GM12878 (cell line): ENCODE results near the gene GRAMD1A. TPM values are rescaled to one million over a fixed set of nuclear protein-coding genes. Genes with fewer than 3 reads are reported as not detected.

Experiments used
- ATAC-seq: fragments of 200-7000 bp; cut with Tn5 transposase; 3 replicates; pipeline ENCODE4 v1.9.1; 2020; ENCODE audit warnings: mild to moderate bottlenecking, moderate library complexity
- BruUV-seq: library from RNA; stranded (reverse); fragments of 400-500 nt; replicated peaks from 2 replicates; lab custom pipeline; 2021; lab: Mats Ljungman, UMichigan
- CTCF ChIA-PET: fragments of 300-600 bp; sonication (Branson Sonifier 250); formaldehyde crosslinking; extraction: SDS; loops from one replicate; lab custom pipeline; 2021; ENCODE audit warnings: inconsistent platforms; lab: Yijun Ruan, JAX
- POLR2A ChIA-PET: fragments of 350-600 bp; formaldehyde crosslinking; extraction: SDS; loops from one replicate; lab custom pipeline; 2021; ENCODE audit warnings: inconsistent platforms; lab: Charles Lee
- RAD21 ChIA-PET: fragments of 300-600 bp; sonication (Branson Sonifier 250); formaldehyde crosslinking; loops from one replicate; lab custom pipeline; 2023; ENCODE audit warnings: antibody characterized with exemption; ENCODE audit not compliant: unreplicated experiment; lab: Charles Lee
- SMC1A ChIA-PET: fragments of 300-600 bp; sonication (Branson Sonifier 250); formaldehyde crosslinking; loops from one replicate; lab custom pipeline; 2023; ENCODE audit not compliant: unreplicated experiment, uncharacterized antibody; lab: Charles Lee
- DNase-seq: peaks from one replicate; pipeline ENCODE4 v3.0.0-alpha.2; 2011; ENCODE audit warnings: low read depth, low spot score
- FAIRE-seq: peaks from 3 replicates; lab custom pipeline; 2011; peaks lifted over from hg19 to GRCh38; lab: Jason Lieb, UNC
- H2AFZ ChIP-seq: 2 replicates; pipeline ENCODE4 v1.6.0; 2011; ENCODE audit warnings: low read depth, low read length, control low read depth; ENCODE audit not compliant: control insufficient read depth
- H3K27ac ChIP-seq: 2 replicates; pipeline ENCODE4 v1.5.1; 2011; ENCODE audit warnings: control low read depth; ENCODE audit not compliant: control insufficient read depth, insufficient read depth
- H3K27me3 ChIP-seq, 2 experiments: replicated peaks in 1 of 2; 2 replicates each; pipeline versions ENCODE4 v1.6.0 to v1.6.1; 2011; ENCODE audit warnings: low read length in 1 of 2; ENCODE audit not compliant: control insufficient read depth in 2 of 2, insufficient read depth in 2 of 2
- H3K36me3 ChIP-seq, 2 experiments: 2 replicates each; pipeline ENCODE4 v1.5.1; 2011; ENCODE audit warnings: low read length in 1 of 2; ENCODE audit not compliant: control insufficient read depth in 2 of 2, insufficient read depth in 2 of 2
- H3K4me1 ChIP-seq: 2 replicates; pipeline ENCODE4 v1.6.1; 2011; ENCODE audit warnings: mild to moderate bottlenecking, low read length, moderate library complexity, mixed read lengths; ENCODE audit not compliant: control insufficient read depth, insufficient read depth
- H3K4me2 ChIP-seq: 2 replicates; pipeline ENCODE4 v1.6.0; 2011; ENCODE audit warnings: control low read depth; ENCODE audit not compliant: control insufficient read depth, insufficient read depth
- H3K4me3 ChIP-seq: fragments of 200-600 bp; sonication (generic); 2 replicates; pipeline ENCODE4 v1.5.1; 2016
- H3K79me2 ChIP-seq: 2 replicates; pipeline ENCODE4 v1.6.0; 2011; ENCODE audit warnings: low read length; ENCODE audit not compliant: control insufficient read depth, insufficient read depth
- H3K9ac ChIP-seq: 2 replicates; pipeline ENCODE4 v1.8.0; 2011; ENCODE audit warnings: low read length, control low read depth, mixed read lengths; ENCODE audit not compliant: control insufficient read depth, insufficient read depth
- H3K9me3 ChIP-seq: replicated peaks from 3 replicates; pipeline ENCODE4 v1.5.1; 2011; ENCODE audit warnings: mild to moderate bottlenecking, low read length; ENCODE audit not compliant: control insufficient read depth, insufficient read depth
- H4K20me1 ChIP-seq: 2 replicates; pipeline ENCODE4 v1.6.0; 2011; ENCODE audit not compliant: control insufficient read depth, insufficient read depth
- BRCA1 ChIP-seq: IDR thresholded peaks from 2 replicates; pipeline ENCODE4 v1.6.1; 2011; ENCODE audit warnings: low read depth, low read length, improper control_type of control experiment
- CREB1 ChIP-seq: IDR thresholded peaks from 2 replicates; pipeline ENCODE4 v1.6.1; 2012; ENCODE audit warnings: low read depth, mild to moderate bottlenecking, inconsistent platforms
- FOS ChIP-seq: IDR thresholded peaks from 3 replicates; pipeline ENCODE4 v1.6.1; 2011; ENCODE audit warnings: borderline replicate concordance; ENCODE audit not compliant: insufficient read length; ENCODE audit errors: extremely low read depth
- FOXM1 ChIP-seq: IDR thresholded peaks from 2 replicates; pipeline ENCODE4 v1.6.1; 2012; ENCODE audit warnings: low read depth, mild to moderate bottlenecking, inconsistent platforms, low read length, moderate library complexity
- HDGF ChIP-seq: fragments of 450-650 bp; IDR thresholded peaks from 2 replicates; pipeline ENCODE4 v1.6.1; 2016; ENCODE audit warnings: antibody characterized with exemption
- IKZF2 ChIP-seq, 2 experiments: fragments of 450-650 bp; IDR thresholded peaks; 2 replicates each; pipeline ENCODE4 v1.6.1; 2017; ENCODE audit warnings: mild to moderate bottlenecking in 2 of 2, moderate library complexity in 2 of 2
- LARP7 ChIP-seq: fragments of 450-650 bp; IDR thresholded peaks from 2 replicates; pipeline ENCODE4 v1.6.1; 2017; ENCODE audit warnings: mild to moderate bottlenecking
- MTA2 ChIP-seq: fragments of 450-650 bp; IDR thresholded peaks from 2 replicates; pipeline ENCODE4 v1.6.1; 2016; ENCODE audit warnings: low read depth, mild to moderate bottlenecking, moderate library complexity
- NFIC ChIP-seq: IDR thresholded peaks from 2 replicates; pipeline ENCODE4 v1.6.1; 2012; ENCODE audit warnings: low read depth, mild to moderate bottlenecking, inconsistent platforms, low read length, moderate library complexity
- PAX5 ChIP-seq: IDR thresholded peaks from 2 replicates; pipeline ENCODE4 v1.6.1; 2011; ENCODE audit warnings: low read depth, low read length, borderline replicate concordance
- POLR2AphosphoS2 ChIP-seq: IDR thresholded peaks from 2 replicates; pipeline ENCODE4 v1.6.1; 2011; ENCODE audit warnings: low read depth, mild to moderate bottlenecking, low read length, improper control_type of control experiment, moderate library complexity
- RAD51 ChIP-seq: fragments of 450-650 bp; IDR thresholded peaks from 2 replicates; pipeline ENCODE4 v1.6.1; 2016; ENCODE audit warnings: moderate library complexity, mild to moderate bottlenecking, inconsistent platforms
- SPI1 ChIP-seq: IDR thresholded peaks from 2 replicates; pipeline ENCODE4 v1.6.1; 2011; ENCODE audit warnings: low read depth, mild to moderate bottlenecking, low read length, moderate library complexity, borderline replicate concordance; ENCODE audit not compliant: insufficient read depth
- ZNF274 ChIP-seq: IDR thresholded peaks from one replicate; pipeline ENCODE4 v1.8.0; 2011; ENCODE audit not compliant: insufficient read length, insufficient read depth
- ZNF622 ChIP-seq: fragments of 450-650 bp; IDR thresholded peaks from 2 replicates; pipeline ENCODE4 v1.6.1; 2017; ENCODE audit warnings: mild to moderate bottlenecking, inconsistent platforms
- WGBS: methylation state at CpG from one replicate; pipeline ENCODE4 v1.1.6; 2016; ENCODE audit warnings: low lambda C conversion rate; ENCODE audit not compliant: insufficient replicate concordance, insufficient coverage; ENCODE audit errors: missing lambda C conversion rate; 5-methylcytosine and 5-hydroxymethylcytosine counted together
- in situ Hi-C: fragments of 300-500 bp; cut with MboI; formaldehyde crosslinking; loops from 9 replicates; pipeline ENCODE4 v1.14.3; 2018; ENCODE audit warnings: mixed read lengths
- intact Hi-C: fragments of 100-400 bp; cut with micrococcal nuclease; formaldehyde crosslinking; loops from one replicate; pipeline ENCODE4 v1.14.2; 2022; ENCODE audit not compliant: unreplicated experiment
- polyA plus RNA-seq, 11 experiments: library from polyadenylated mRNA; depleted of rRNA in 4 of 11; unstranded in 6 of 11; stranded (reverse) in 5 of 11; fragments of >200 nt; fragmentation: Nextera tagmentation in 4 of 11; fragmentation: Illumina TruSeq in 1 of 11; extraction: Ambion mirVana in 4 of 11; extraction: Trizol in 1 of 11; gene quantifications; 1 replicate in 1 of 11; 2 replicates in 10 of 11; pipeline versions ENCODE4 v1.2.1 to v1.2.3, GENCODE V29; 2011 to 2016; ENCODE audit warnings: inconsistent platforms in 2 of 11, missing spikeins in 2 of 11, low read depth in 1 of 11
- total RNA-seq, 4 experiments: library from RNA; depleted of rRNA in 3 of 4; stranded (reverse); fragments of >200 nt in 3 of 4; fragmentation: Illumina TruSeq in 1 of 4; extraction: Trizol in 1 of 4; gene quantifications; 2 replicates each; pipeline versions ENCODE4 v1.2.1 to v1.2.3, GENCODE V29; 2013 to 2021
- TF ChIP-seq, protein P1 (sequence below): IDR thresholded peaks from 2 replicates; pipeline ENCODE4 v1.6.1; 2011; ENCODE audit warnings: mild to moderate bottlenecking, low read depth, low read length, moderate library complexity; ENCODE audit not compliant: insufficient replicate concordance
- TF ChIP-seq, protein P2 (sequence below): fragments of 450-650 bp; IDR thresholded peaks from 2 replicates; pipeline ENCODE4 v1.6.1; 2017; ENCODE audit warnings: mild to moderate bottlenecking, moderate library complexity
- TF ChIP-seq, protein P3 (sequence below): fragments of 150-350 bp; IDR thresholded peaks from 2 replicates; pipeline ENCODE4 v1.6.1; 2016; ENCODE audit warnings: low read depth, low read length

GRAMD1A gene
- total and polyA plus RNA-seq, 10 of the 15 experiments (the other 5 are each of a cell fraction or from before 2014, with no cell fraction given): 0.79 to 73.6 (median 35.3) TPM

DNA sequence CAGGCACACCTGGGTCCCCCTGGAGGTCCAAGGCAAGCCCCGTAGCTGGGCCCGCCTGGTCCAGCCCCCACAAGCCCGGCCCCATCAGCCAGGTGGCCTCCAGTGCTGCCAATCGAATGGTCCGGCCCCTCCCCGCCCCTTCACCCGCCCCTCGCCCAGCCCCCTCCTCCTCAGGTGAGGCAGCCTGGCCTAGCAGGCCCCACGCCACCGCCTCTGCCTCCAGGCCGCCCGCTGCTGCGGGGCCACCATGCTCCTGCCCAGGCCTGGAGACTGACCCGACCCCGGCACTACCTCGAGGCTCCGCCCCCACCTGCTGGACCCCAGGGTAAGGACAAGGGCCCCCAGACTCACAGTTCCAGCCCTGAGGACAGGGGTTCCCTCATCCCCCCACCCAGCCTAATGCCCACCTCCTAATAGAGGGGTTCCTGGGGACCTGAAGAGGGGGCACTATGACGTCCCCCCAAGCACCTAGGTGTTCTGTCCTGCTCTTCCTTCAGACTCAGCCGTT lies 41.5 kb downstream of the GRAMD1A start, which contains the start of gene HPN:
Gene HPN (plus strand): TSS at position 174 of the 508 bp plus-strand sequence. CDS start 786 bp downstream, outside the sequence.
- DNase-seq: no peak
- SMC1A ChIA-PET: no interaction called here
- CTCF ChIA-PET: no interaction called here
- RAD21 ChIA-PET: no interaction called here
- no peak for TF ChIP-seq SPI1
- no peak for TF ChIP-seq FOXM1
- TF ChIP-seq ZNF274: no peak
- TF ChIP-seq, protein P1, sequence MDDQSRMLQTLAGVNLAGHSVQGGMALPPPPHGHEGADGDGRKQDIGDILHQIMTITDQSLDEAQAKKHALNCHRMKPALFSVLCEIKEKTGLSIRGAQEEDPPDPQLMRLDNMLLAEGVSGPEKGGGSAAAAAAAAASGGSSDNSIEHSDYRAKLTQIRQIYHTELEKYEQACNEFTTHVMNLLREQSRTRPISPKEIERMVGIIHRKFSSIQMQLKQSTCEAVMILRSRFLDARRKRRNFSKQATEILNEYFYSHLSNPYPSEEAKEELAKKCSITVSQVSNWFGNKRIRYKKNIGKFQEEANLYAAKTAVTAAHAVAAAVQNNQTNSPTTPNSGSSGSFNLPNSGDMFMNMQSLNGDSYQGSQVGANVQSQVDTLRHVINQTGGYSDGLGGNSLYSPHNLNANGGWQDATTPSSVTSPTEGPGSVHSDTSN: no peak
- no peak for TF ChIP-seq LARP7
- TF ChIP-seq RAD51: no peak
- TF ChIP-seq CREB1: no peak
- no peak for TF ChIP-seq HDGF
- TF ChIP-seq IKZF2 (IDR thresholded peaks at IDR 0.05): no peak
- TF ChIP-seq FOS: no peak
- TF ChIP-seq, protein P2, sequence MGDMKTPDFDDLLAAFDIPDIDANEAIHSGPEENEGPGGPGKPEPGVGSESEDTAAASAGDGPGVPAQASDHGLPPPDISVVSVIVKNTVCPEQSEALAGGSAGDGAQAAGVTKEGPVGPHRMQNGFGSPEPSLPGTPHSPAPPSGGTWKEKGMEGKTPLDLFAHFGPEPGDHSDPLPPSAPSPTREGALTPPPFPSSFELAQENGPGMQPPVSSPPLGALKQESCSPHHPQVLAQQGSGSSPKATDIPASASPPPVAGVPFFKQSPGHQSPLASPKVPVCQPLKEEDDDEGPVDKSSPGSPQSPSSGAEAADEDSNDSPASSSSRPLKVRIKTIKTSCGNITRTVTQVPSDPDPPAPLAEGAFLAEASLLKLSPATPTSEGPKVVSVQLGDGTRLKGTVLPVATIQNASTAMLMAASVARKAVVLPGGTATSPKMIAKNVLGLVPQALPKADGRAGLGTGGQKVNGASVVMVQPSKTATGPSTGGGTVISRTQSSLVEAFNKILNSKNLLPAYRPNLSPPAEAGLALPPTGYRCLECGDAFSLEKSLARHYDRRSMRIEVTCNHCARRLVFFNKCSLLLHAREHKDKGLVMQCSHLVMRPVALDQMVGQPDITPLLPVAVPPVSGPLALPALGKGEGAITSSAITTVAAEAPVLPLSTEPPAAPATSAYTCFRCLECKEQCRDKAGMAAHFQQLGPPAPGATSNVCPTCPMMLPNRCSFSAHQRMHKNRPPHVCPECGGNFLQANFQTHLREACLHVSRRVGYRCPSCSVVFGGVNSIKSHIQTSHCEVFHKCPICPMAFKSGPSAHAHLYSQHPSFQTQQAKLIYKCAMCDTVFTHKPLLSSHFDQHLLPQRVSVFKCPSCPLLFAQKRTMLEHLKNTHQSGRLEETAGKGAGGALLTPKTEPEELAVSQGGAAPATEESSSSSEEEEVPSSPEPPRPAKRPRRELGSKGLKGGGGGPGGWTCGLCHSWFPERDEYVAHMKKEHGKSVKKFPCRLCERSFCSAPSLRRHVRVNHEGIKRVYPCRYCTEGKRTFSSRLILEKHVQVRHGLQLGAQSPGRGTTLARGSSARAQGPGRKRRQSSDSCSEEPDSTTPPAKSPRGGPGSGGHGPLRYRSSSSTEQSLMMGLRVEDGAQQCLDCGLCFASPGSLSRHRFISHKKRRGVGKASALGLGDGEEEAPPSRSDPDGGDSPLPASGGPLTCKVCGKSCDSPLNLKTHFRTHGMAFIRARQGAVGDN: no peak
- TF ChIP-seq MTA2: no peak
- no peak for TF ChIP-seq NFIC
- no peak for TF ChIP-seq ZNF622
- no peak for TF ChIP-seq POLR2AphosphoS2
- no peak for TF ChIP-seq PAX5
- TF ChIP-seq BRCA1: no peak
- TF ChIP-seq, protein P3, sequence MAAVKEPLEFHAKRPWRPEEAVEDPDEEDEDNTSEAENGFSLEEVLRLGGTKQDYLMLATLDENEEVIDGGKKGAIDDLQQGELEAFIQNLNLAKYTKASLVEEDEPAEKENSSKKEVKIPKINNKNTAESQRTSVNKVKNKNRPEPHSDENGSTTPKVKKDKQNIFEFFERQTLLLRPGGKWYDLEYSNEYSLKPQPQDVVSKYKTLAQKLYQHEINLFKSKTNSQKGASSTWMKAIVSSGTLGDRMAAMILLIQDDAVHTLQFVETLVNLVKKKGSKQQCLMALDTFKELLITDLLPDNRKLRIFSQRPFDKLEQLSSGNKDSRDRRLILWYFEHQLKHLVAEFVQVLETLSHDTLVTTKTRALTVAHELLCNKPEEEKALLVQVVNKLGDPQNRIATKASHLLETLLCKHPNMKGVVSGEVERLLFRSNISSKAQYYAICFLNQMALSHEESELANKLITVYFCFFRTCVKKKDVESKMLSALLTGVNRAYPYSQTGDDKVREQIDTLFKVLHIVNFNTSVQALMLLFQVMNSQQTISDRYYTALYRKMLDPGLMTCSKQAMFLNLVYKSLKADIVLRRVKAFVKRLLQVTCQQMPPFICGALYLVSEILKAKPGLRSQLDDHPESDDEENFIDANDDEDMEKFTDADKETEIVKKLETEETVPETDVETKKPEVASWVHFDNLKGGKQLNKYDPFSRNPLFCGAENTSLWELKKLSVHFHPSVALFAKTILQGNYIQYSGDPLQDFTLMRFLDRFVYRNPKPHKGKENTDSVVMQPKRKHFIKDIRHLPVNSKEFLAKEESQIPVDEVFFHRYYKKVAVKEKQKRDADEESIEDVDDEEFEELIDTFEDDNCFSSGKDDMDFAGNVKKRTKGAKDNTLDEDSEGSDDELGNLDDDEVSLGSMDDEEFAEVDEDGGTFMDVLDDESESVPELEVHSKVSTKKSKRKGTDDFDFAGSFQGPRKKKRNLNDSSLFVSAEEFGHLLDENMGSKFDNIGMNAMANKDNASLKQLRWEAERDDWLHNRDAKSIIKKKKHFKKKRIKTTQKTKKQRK: no peak
- no peak for ATAC-seq
- Histone ChIP-seq H3K27me3 (peaks cover 0 to 5% of the 10 kb centered on the region in 2 experiments; a peak in 3 of 4 replicates), H3K79me2 (no peaks in the 10 kb centered on the region), H2AFZ (peak within 1 kb of the TSS; percentile 34; the same call in 1 of the 2 replicates), H3K27ac (no peak within 1 kb of the TSS), H3K9ac (no peak within 1 kb of the TSS), H3K4me1 (peaks cover 13% of the 10 kb centered on the region), H3K36me3 (no peaks in the 10 kb centered on the region), H4K20me1 (no peaks in the 10 kb centered on the region), H3K4me3 (no peak within 1 kb of the TSS), H3K9me3 (no peaks in the 10 kb centered on the region), H3K4me2 (no peak within 1 kb of the TSS)
- WGBS: 71% methylated on average over 9 of the region's 19 CpGs
- no peak for FAIRE-seq
- BruUV-seq: no TSS peak
- intact Hi-C loops (no loop called here), in situ Hi-C loops (no loop called here)
- POLR2A ChIA-PET: no interaction called here
